Neuronal stem cell (in vitro differentiated cells): Measurements from ENCODE around the gene TIAM2.
"Not testable (repeated sequence)": the region's sequence is repeated elsewhere in the genome, so short reads cannot be mapped to it uniquely, and the experiment has no call there.

Experiments used
- DNase-seq: peaks from one replicate; pipeline ENCODE4 v3.0.0-alpha.2; 2013; ENCODE audit warnings: low spot score
- H2AFZ ChIP-seq: one replicate; pipeline ENCODE4 v1.6.1; 2013; ENCODE audit warnings: mild to moderate bottlenecking, low read length, inconsistent platforms
- H2AK5ac ChIP-seq: 2 replicates; pipeline ENCODE4 v1.6.1; 2013; ENCODE audit warnings: low read depth, mild to moderate bottlenecking, inconsistent platforms, low read length, moderate library complexity, mixed read lengths
- H2BK120ac ChIP-seq: 2 replicates; pipeline ENCODE4 v1.6.1; 2013; ENCODE audit warnings: low read depth, mild to moderate bottlenecking, inconsistent platforms, low read length, moderate library complexity, mixed read lengths
- H2BK12ac ChIP-seq: one replicate; pipeline ENCODE4 v1.6.1; 2013; ENCODE audit warnings: low read length, inconsistent platforms
- H2BK15ac ChIP-seq: 2 replicates; pipeline ENCODE4 v1.6.1; 2013; ENCODE audit warnings: mild to moderate bottlenecking, low read length, inconsistent platforms, mixed read lengths
- H2BK5ac ChIP-seq: one replicate; pipeline ENCODE4 v1.6.1; 2013; ENCODE audit warnings: inconsistent platforms, mild to moderate bottlenecking, low read length, moderate library complexity
- H3K14ac ChIP-seq: one replicate; pipeline ENCODE4 v1.6.1; 2013; ENCODE audit warnings: low read length, inconsistent platforms
- H3K18ac ChIP-seq: 2 replicates; pipeline ENCODE4 v1.6.1; 2013; ENCODE audit warnings: low read length, inconsistent platforms
- H3K23ac ChIP-seq: 2 replicates; pipeline ENCODE4 v1.6.1; 2013; ENCODE audit warnings: low read depth, mild to moderate bottlenecking, mixed read lengths, low read length, inconsistent platforms; ENCODE audit not compliant: poor library complexity
- H3K27ac ChIP-seq: replicated peaks from 3 replicates; pipeline ENCODE4 v1.5.1; 2013; ENCODE audit warnings: low read length, inconsistent platforms
- H3K27me3 ChIP-seq, 3 experiments: 2 replicates each; pipeline ENCODE4 v1.6.1; 2013; ENCODE audit warnings: low read length in 3 of 3, mild to moderate bottlenecking in 2 of 3, inconsistent platforms in 1 of 3, low read depth in 1 of 3, mixed read lengths in 1 of 3, moderate library complexity in 1 of 3; ENCODE audit not compliant: control insufficient read depth in 3 of 3, insufficient read depth in 3 of 3
- H3K36me3 ChIP-seq, 2 donors: replicated peaks in 1 of 2; 2 replicates each; pipeline ENCODE4 v1.6.1; 2013; ENCODE audit warnings: low read length in 2 of 2; ENCODE audit not compliant: control insufficient read depth in 2 of 2, insufficient read depth in 2 of 2
- H3K4ac ChIP-seq: 2 replicates; pipeline ENCODE4 v1.6.1; 2013; ENCODE audit warnings: inconsistent platforms, mild to moderate bottlenecking, low read length, moderate library complexity
- H3K4me1 ChIP-seq, 2 donors: 1 replicate in 1 of 2; 2 replicates in 1 of 2; pipeline ENCODE4 v1.6.1; 2013; ENCODE audit warnings: low read length in 2 of 2, low read depth in 1 of 2; ENCODE audit not compliant: control insufficient read depth in 2 of 2, insufficient read depth in 1 of 2
- H3K4me2 ChIP-seq: one replicate; pipeline ENCODE4 v1.6.1; 2013; ENCODE audit warnings: mild to moderate bottlenecking, low read length, inconsistent platforms; ENCODE audit not compliant: insufficient read depth, poor library complexity, severe bottlenecking
- H3K4me3 ChIP-seq, 2 donors: 2 replicates each; pipeline ENCODE4 v1.5.1; 2013; ENCODE audit warnings: low read length in 2 of 2, mild to moderate bottlenecking in 2 of 2, inconsistent platforms in 1 of 2, moderate library complexity in 1 of 2
- H3K79me1 ChIP-seq: one replicate; pipeline ENCODE4 v1.6.1; 2013; ENCODE audit warnings: low read depth, mild to moderate bottlenecking, inconsistent platforms, low read length, moderate library complexity
- H3K9ac ChIP-seq: one replicate; pipeline ENCODE4 v1.6.1; 2013; ENCODE audit warnings: mild to moderate bottlenecking, low read depth, low read length, inconsistent platforms; ENCODE audit not compliant: poor library complexity
- H3K9me3 ChIP-seq, 2 donors: replicated peaks in 1 of 2; 2 replicates each; pipeline versions ENCODE3 to v1.6.1; 2013; ENCODE audit warnings: low read length in 2 of 2, mild to moderate bottlenecking in 2 of 2, inconsistent platforms in 1 of 2, low read depth in 1 of 2, mixed read lengths in 1 of 2, moderate library complexity in 1 of 2; ENCODE audit not compliant: control insufficient read depth in 2 of 2, insufficient read depth in 1 of 2
- H4K8ac ChIP-seq: one replicate; pipeline ENCODE4 v1.6.1; 2013; ENCODE audit warnings: low read depth, mild to moderate bottlenecking, inconsistent platforms, low read length, moderate library complexity
- H4K91ac ChIP-seq: one replicate; pipeline ENCODE4 v1.6.1; 2013; ENCODE audit warnings: low read length, low read depth, mild to moderate bottlenecking, inconsistent platforms; ENCODE audit not compliant: poor library complexity
- WGBS, 2 donors: extraction: QIAGEN DNeasy Blood & Tissue Kit; methylation state at CpG; one replicate each; pipeline ENCODE4 v1.1.7; 2013; ENCODE audit warnings: missing lambda C conversion rate in 2 of 2, mixed read lengths in 1 of 2; ENCODE audit not compliant: insufficient read length in 2 of 2, insufficient replicate concordance in 1 of 2; ENCODE audit errors: extremely low coverage in 2 of 2; 5-methylcytosine and 5-hydroxymethylcytosine counted together

Gene TIAM2

DNA sequence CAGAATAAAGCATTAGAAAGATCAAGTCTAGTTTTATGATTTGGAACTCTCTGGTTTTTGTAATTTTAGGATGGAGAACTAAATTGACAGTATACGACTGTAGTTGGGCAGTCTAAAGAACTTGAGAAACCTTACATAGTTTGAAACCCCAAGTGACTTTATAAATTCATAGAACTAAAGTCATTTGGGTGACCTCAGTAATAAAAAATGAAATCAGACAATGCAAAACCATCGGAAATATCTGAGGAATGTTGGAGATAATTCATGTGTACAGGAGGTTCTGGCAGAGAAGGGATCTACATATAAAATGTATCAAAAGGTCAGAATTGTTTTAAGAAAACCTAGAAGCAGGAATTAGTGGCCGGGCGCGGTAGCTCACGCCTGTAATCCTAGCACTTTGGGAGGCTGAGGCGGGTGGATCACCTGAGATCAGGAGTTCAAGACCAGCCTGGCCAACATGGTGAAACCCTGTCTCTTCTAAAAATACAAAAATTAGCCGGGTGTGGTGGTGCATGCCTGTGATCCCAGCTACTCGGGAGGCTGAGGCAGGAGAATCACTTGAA is 108.0 kb downstream of the TIAM2 start:
- H3K4me2 ChIP-seq, H3K27me3 ChIP-seq, H2AFZ ChIP-seq, H3K18ac ChIP-seq, DNase-seq, H3K79me1 ChIP-seq, H3K9me3 ChIP-seq, H4K8ac ChIP-seq, H3K4ac ChIP-seq, H3K4me1 ChIP-seq, H2BK15ac ChIP-seq, H3K9ac ChIP-seq, H3K27ac ChIP-seq, H2AK5ac ChIP-seq, H3K36me3 ChIP-seq, H3K23ac ChIP-seq, H2BK12ac ChIP-seq, H4K91ac ChIP-seq, H2BK5ac ChIP-seq, H3K14ac ChIP-seq, H3K4me3 ChIP-seq, H2BK120ac ChIP-seq: not testable (repeated sequence)
- WGBS, 2 donors = no CpG with 5 or more reads among the region's 9 CpGs

DNA sequence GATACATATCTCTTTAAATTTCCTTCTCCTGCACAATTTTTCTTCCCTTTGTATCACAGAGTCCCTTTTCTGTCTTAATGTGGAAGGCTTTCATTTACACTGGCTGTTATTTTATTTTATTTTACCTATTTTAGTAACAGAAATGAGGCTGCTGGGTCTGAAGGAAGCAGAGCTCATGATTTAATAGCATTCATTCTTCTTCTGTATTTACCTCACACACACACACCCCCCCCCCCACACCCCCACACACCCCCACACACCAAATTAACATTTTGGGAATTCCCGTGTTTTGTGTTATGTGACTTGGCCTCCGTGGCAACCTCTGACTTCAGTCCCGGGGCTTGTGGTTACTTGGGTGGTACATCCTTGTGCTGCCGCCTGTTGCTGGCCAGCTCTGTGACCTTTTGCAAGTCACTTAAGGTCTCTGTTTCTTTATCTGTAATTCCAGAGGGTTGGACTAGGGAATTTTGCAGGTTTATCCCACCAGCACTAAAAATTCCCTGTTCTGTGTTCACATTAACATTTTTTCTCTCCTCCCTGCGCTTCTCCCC is 108.8 kb downstream of the TIAM2 start:
- Histone ChIP-seq H3K23ac (no peak overlapping the region), H3K9ac (no peak overlapping the region), H2BK5ac (no peak overlapping the region), H3K79me1 (no peaks in the 10 kb centered on the region), H2BK15ac (no peak overlapping the region), H3K4ac (no peak overlapping the region), H2BK120ac (no peak overlapping the region), H4K8ac (no peak overlapping the region), H3K27ac (no peak overlapping the region), H2AFZ (no peak overlapping the region), H3K27me3 (no peaks in the 10 kb centered on the region), H3K4me2 (no peak overlapping the region), H4K91ac (no peak overlapping the region), H3K4me3 (no peak overlapping the region), H2AK5ac (no peak overlapping the region), H3K9me3 (no peaks in the 10 kb centered on the region), H3K36me3 (no peaks in the 10 kb centered on the region), H3K4me1 (peaks cover 0 to 10% of the 10 kb centered on the region in 2 donors), H2BK12ac (no peak overlapping the region), H3K18ac (no peak overlapping the region), H3K14ac (no peak overlapping the region)
- WGBS, 2 donors = no CpG with 5 or more reads among the region's 5 CpGs
- no peak for DNase-seq

DNA sequence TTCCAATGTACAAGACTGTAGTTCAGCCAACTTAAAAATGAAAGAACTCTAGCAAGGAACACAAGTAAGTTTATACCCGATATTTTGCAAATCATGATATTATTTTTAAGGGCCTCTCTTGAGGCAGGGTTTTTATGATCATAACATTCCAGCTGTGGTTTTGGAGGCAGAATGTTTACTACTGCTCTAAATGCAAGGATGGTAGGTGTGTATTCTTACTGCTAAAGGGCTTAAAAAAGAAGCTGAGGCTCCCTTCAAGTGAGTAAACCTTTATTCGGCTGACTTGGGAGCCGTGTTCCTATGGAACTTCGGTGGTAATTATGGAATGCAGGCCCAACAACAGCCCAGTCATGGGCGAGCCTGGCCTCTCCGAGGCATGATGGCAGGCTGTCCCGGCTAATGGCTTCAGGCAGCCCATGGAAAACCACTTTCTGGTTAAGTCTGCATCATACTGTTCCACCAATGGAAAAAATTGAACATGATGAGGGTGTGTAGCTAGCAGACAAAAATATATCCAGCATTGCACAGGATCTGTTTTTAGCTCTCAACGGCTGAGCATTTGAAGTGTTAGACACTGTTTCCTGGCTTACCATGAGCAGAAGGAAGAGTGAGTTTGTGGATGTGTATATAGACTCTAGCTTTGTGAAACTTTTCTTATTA is 111.5 kb downstream of the TIAM2 start:
- Histone ChIP-seq H3K4me2 (no peak overlapping the region), H3K9ac (no peak overlapping the region), H3K36me3 (no peaks in the 10 kb centered on the region), H3K79me1 (no peaks in the 10 kb centered on the region), H2AFZ (no peak overlapping the region), H3K4ac (no peak overlapping the region), H2BK15ac (no peak overlapping the region), H2BK5ac (no peak overlapping the region), H4K8ac (no peak overlapping the region), H2BK12ac (no peak overlapping the region), H3K9me3 (no peaks in the 10 kb centered on the region), H3K18ac (no peak overlapping the region), H4K91ac (no peak overlapping the region), H3K23ac (no peak overlapping the region), H3K27me3 (no peaks in the 10 kb centered on the region), H3K14ac (no peak overlapping the region), H3K4me1 (peaks cover 2 to 19% of the 10 kb centered on the region in 2 donors), H3K4me3 (no peak overlapping the region), H2AK5ac (no peak overlapping the region), H2BK120ac (no peak overlapping the region), H3K27ac (no peak overlapping the region)
- DNase-seq = no peak
- no CpG with 5 or more reads among the region's 8 CpGs for WGBS, 2 donors

DNA sequence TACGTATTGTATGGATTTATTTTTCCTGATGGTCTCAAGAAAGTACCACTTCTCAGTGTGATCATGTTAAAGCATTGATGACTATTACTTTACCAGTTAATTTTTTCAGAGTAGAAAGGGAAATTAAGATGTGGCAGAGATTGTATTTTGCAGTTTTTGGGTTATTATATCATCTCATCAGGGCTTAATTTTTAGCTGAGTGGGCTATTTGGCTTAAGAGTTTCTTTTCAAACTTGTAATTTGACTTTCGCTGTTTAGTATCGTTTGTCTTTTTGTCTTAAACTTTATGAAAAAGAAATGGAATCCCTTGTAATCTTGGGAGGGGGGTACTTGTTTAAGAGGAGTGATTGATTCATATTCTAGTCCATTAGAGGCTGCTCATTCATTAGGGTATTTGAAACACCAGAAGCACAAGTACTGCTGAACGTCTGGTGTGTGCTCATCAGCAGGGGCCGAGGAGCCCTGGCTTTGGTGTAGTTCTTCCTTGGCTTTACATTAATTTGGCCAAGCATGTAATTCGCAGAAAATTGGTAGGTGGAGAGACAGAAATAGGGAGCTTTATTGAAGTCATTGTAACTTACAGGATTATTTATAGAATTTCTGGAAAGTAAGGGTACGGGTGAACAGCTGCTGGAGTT is 112.4 kb downstream of the TIAM2 start:
- Histone ChIP-seq H3K27ac (no peak overlapping the region), H2BK120ac (no peak overlapping the region), H3K36me3 (no peaks in the 10 kb centered on the region), H3K4me3 (no peak overlapping the region), H3K4me2 (no peak overlapping the region), H3K4me1 (peaks cover 5 to 26% of the 10 kb centered on the region in 2 donors), H4K8ac (no peak overlapping the region), H2BK15ac (no peak overlapping the region), H2AFZ (no peak overlapping the region), H3K79me1 (no peaks in the 10 kb centered on the region), H3K23ac (no peak overlapping the region), H4K91ac (no peak overlapping the region), H3K9me3 (no peaks in the 10 kb centered on the region), H3K18ac (no peak overlapping the region), H3K27me3 (no peaks in the 10 kb centered on the region), H3K4ac (no peak overlapping the region), H3K9ac (no peak overlapping the region), H3K14ac (no peak overlapping the region), H2BK12ac (no peak overlapping the region), H2BK5ac (no peak overlapping the region), H2AK5ac (no peak overlapping the region)
- DNase-seq = no peak
- WGBS, 2 donors = no CpG with 5 or more reads among the region's 7 CpGs
